H1 (cell line): ENCODE measurements around the gene CBLL1.

Experiments
- EGR1 ChIP-seq: IDR thresholded peaks from 2 replicates; pipeline ENCODE4 v1.6.1; 2011; ENCODE audit warnings: low read depth, low read length, borderline replicate concordance
- POLR2A ChIP-seq, 2 experiments: IDR thresholded peaks; 1 replicate in 1 of 2; 2 replicates in 1 of 2; pipeline ENCODE4 v1.6.1; 2011; ENCODE audit warnings: low read depth in 2 of 2, low read length in 2 of 2, mild to moderate bottlenecking in 2 of 2; ENCODE audit errors: control extremely low read depth in 1 of 2
- TF ChIP-seq, protein P1 (sequence below), 3 experiments: IDR thresholded peaks; 1 replicate in 2 of 3; 2 replicates in 1 of 3; pipeline versions ENCODE4 v1.5.1 to v1.6.1; 2011; ENCODE audit warnings: low read length in 3 of 3, mild to moderate bottlenecking in 3 of 3, inconsistent platforms in 2 of 3, low read depth in 1 of 3, moderate library complexity in 1 of 3; ENCODE audit not compliant: insufficient read depth in 1 of 3; ENCODE audit errors: control extremely low read depth in 1 of 3
- TF ChIP-seq, protein P2 (sequence below): IDR thresholded peaks from 2 replicates; pipeline ENCODE4 v1.6.1; 2012; ENCODE audit warnings: inconsistent platforms

DNA sequence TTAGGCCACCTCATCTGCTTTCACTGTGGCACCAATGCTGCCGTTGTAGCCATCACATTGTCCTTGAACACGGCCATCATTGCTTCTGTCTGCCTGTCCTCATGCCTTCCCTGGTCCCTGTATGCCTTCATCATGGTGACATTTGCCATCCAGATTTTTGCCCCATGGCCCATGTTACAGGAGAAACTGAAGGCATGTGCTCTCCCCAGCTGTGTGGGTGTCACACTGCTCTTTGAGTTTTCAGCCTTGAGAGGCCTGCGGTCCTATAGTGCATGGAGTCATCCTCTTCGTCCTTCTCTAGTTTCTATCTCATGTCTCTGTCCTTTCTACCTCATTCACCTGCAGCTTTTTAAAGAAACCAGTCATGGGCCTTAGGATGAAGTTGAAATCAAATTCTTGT lies 65.2 kb downstream of the CBLL1 start:
- TF ChIP-seq POLR2A (IDR thresholded peaks at IDR 0.05; ENCODE audit: control extremely low read depth in 1 of 2, low read depth in 2 of 2, low read length in 2 of 2) = no peak
- TF ChIP-seq, protein P1, sequence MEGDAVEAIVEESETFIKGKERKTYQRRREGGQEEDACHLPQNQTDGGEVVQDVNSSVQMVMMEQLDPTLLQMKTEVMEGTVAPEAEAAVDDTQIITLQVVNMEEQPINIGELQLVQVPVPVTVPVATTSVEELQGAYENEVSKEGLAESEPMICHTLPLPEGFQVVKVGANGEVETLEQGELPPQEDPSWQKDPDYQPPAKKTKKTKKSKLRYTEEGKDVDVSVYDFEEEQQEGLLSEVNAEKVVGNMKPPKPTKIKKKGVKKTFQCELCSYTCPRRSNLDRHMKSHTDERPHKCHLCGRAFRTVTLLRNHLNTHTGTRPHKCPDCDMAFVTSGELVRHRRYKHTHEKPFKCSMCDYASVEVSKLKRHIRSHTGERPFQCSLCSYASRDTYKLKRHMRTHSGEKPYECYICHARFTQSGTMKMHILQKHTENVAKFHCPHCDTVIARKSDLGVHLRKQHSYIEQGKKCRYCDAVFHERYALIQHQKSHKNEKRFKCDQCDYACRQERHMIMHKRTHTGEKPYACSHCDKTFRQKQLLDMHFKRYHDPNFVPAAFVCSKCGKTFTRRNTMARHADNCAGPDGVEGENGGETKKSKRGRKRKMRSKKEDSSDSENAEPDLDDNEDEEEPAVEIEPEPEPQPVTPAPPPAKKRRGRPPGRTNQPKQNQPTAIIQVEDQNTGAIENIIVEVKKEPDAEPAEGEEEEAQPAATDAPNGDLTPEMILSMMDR (IDR thresholded peaks at IDR 0.05; ENCODE audit: control extremely low read depth in 1 of 3, insufficient read depth in 1 of 3, low read depth in 1 of 3, low read length in 3 of 3) = no peak
- TF ChIP-seq, protein P2, sequence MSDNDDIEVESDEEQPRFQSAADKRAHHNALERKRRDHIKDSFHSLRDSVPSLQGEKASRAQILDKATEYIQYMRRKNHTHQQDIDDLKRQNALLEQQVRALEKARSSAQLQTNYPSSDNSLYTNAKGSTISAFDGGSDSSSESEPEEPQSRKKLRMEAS = no peak
- TF ChIP-seq EGR1 = no peak
